PC-3 (cell line): ENCODE measurements around the gene COX4I1.
"Not testable (repeated sequence)": the region's sequence is repeated elsewhere in the genome, so short reads cannot be mapped to it uniquely, and the experiment has no call there.

ENCODE experiments used
- CTCF ChIP-seq: fragments of 300-600 bp; sonication (generic); conservative IDR thresholded peaks from 2 replicates; pipeline ENCODE4 v1.5.1; 2017; ENCODE audit warnings: antibody characterized with exemption, low read depth, mild to moderate bottlenecking, low read length
- EZH2 ChIP-seq: fragments of 300-600 bp; sonication (generic); IDR thresholded peaks from one replicate; pipeline ENCODE4 v1.6.1; 2017; ENCODE audit warnings: antibody characterized with exemption, mild to moderate bottlenecking, low read length; ENCODE audit not compliant: unreplicated experiment

DNA sequence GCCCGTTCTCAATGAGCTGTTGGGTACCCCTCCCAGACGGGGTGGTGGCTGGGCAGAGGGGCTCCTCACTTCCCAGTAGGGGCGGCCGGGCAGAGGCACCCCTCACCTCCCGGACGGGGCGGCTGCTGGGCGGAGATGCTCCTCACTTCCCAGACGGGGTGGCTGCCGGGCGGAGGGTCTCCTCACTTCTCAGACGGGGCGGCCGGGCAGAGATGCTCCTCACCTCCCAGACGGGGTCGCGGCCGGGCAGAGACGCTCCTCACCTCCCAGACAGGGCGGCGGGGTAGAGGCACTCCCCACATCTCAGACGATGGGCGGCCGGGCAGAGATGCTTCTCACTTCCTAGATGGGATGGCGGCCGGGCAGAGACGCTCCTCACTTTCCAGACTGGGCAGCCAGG is 8.6 kb downstream of the COX4I1 start:
- TF ChIP-seq CTCF, EZH2: not testable (repeated sequence)
